Neuron (in vitro differentiated cells): ENCODE data around the gene CAMK2D.

ENCODE experiments used
- H2AFZ ChIP-seq: one replicate; pipeline ENCODE4 v1.6.1; 2013; ENCODE audit warnings: low read depth, mild to moderate bottlenecking, inconsistent platforms, low read length, moderate library complexity
- H3K27me3 ChIP-seq: one replicate; pipeline ENCODE4 v1.6.1; 2013; ENCODE audit warnings: low read length; ENCODE audit not compliant: insufficient read depth
- H3K36me3 ChIP-seq: one replicate; pipeline ENCODE4 v1.6.1; 2013; ENCODE audit warnings: low read length; ENCODE audit not compliant: insufficient read depth
- H3K4me1 ChIP-seq: one replicate; pipeline ENCODE4 v1.6.1; 2013; ENCODE audit warnings: low read length; ENCODE audit not compliant: insufficient read depth
- H3K4me3 ChIP-seq: 2 replicates; pipeline ENCODE4 v1.5.1; 2013; ENCODE audit warnings: mild to moderate bottlenecking, low read length, moderate library complexity
- H3K9me3 ChIP-seq: one replicate; pipeline ENCODE4 v1.6.1; 2013; ENCODE audit warnings: low read length

The CAMK2D gene

GRCh38 chr4:113541933-113542332 lies 219.6 kb downstream of the CAMK2D start:
- Histone ChIP-seq H3K9me3 (no peaks in the 10 kb centered on the region), H3K4me1 (no peaks in the 10 kb centered on the region), H3K36me3 (no peaks in the 10 kb centered on the region), H2AFZ (no peak overlapping the region), H3K4me3 (no peak overlapping the region), H3K27me3 (no peaks in the 10 kb centered on the region)

DNA sequence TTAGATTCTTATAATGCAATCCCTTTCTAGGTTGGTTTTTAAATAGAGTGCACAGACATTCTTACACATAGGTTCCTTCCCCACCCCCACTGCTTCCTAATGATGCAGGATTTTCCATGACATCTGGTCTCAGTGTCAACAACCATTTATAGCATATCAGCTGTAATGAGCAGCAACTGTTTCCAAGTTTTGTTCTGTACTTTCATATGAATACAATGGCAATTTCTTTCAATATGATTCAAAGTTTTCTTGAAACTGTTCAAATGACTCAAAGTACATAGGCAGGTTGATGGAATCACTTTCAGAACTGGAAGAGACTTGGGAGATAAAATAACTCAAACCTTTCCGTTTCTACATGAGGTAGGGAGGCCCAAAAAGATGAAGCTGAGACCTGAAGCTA lies 220.7 kb downstream of the CAMK2D start:
- H3K36me3 ChIP-seq, result peaks cover 4% of the 10 kb centered on the region
- no peaks in the 10 kb centered on the region for H3K9me3 ChIP-seq
- H3K27me3 ChIP-seq, result no peaks in the 10 kb centered on the region
- H3K4me1 ChIP-seq, result no peaks in the 10 kb centered on the region
- H3K4me3 ChIP-seq, result no peak overlapping the region
- H2AFZ ChIP-seq, result no peak overlapping the region

DNA sequence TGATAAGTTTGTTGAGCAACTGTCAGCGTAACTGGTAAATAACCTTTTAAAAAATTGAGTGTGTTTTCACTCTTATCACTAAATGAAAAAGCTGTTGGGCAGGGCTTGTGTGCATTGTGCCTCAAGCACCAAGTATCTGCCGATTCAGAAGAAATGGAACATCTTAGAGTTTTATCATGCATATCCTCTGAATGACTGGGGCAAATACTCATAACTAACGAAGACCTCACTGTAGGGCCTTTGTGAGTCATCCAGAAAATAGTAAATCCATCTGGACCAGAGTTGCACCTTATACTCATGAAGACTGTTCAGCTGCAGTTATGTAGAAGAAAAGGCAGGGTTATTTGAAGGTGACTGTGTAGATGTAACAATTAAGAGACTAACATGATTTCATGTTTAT lies 222.1 kb downstream of the CAMK2D start:
- H3K9me3 ChIP-seq, result no peaks in the 10 kb centered on the region
- no peak overlapping the region for H2AFZ ChIP-seq
- H3K4me1 ChIP-seq, result no peaks in the 10 kb centered on the region
- no peak overlapping the region for H3K4me3 ChIP-seq
- peaks cover 4% of the 10 kb centered on the region for H3K36me3 ChIP-seq
- H3K27me3 ChIP-seq, result no peaks in the 10 kb centered on the region

DNA sequence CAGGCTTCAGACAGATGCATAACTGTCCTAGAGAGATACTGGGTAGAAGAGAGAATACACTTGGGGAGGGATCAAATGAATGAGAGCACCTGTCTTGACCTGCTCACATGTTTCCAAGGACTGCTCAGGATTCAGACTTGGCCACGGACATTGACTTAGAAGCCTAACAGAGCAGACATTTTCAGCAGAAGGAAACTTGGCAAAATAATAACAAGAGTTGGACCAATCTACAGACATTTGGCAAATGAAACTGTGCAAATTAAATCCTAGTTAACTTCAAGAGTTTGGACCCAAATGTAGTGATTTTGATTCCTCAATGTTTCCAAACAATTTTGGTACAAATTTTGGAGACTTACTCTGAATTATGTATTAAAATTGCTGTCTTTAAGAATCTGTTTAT lies 223.9 kb downstream of the CAMK2D start:
- Histone ChIP-seq H2AFZ (no peak overlapping the region), H3K9me3 (no peaks in the 10 kb centered on the region), H3K27me3 (no peaks in the 10 kb centered on the region), H3K4me1 (no peaks in the 10 kb centered on the region), H3K36me3 (peaks cover 4% of the 10 kb centered on the region), H3K4me3 (no peak overlapping the region)

GRCh38 chr4:113537203-113537602 lies 224.3 kb downstream of the CAMK2D start:
- no peak overlapping the region for H3K4me3 ChIP-seq
- H2AFZ ChIP-seq, result no peak overlapping the region
- no peaks in the 10 kb centered on the region for H3K4me1 ChIP-seq

DNA sequence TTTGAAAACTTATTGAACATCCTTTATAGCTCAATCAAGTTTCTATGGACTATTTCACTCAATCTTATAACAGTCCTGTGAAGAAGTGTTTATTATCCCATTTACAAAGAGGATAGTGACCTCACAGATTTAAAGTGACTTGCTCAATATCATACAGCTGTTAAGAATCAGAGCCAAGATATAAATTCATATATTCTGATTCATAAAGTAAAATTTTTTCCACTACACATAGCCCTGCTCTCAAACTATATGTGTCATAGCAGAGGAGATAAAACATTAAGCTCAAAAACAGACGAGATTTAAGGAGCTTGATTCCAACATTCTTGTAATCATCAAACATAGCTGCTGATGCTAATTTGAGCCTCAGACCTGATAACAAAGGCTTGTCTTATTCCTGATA lies 226.8 kb downstream of the CAMK2D start:
- H2AFZ ChIP-seq, result no peak overlapping the region
- H3K36me3 ChIP-seq, result peaks cover 8% of the 10 kb centered on the region
- no peaks in the 10 kb centered on the region for H3K27me3 ChIP-seq
- H3K4me3 ChIP-seq, result no peak overlapping the region
- no peaks in the 10 kb centered on the region for H3K4me1 ChIP-seq
- H3K9me3 ChIP-seq, result no peaks in the 10 kb centered on the region

More at GRCh38 chr4:113537203-113537602, 224.3 kb downstream of the CAMK2D start:
- Histone ChIP-seq H3K27me3 (no peaks in the 10 kb centered on the region), H3K9me3 (no peaks in the 10 kb centered on the region), H3K36me3 (peaks cover 4% of the 10 kb centered on the region)

DNA sequence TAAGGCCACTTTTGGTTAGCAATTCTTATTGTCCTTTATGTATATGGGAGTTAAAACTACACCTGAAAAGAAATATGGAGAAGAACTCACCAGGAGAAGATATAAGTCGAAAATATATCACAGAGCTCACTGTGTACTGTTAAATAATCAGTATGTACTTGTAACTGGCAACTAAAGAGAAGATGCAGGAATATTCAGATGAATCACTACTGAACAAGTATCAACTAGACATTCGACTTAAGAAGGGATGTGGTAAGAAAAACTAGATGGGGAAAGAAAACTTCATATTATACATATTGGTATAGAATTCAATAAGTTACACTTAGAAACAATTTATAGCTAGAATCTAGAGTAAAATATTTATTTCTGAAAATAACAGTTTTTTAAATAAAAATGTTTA lies 230.0 kb downstream of the CAMK2D start:
- Histone ChIP-seq H2AFZ (no peak overlapping the region), H3K4me1 (no peaks in the 10 kb centered on the region), H3K36me3 (peaks cover 10% of the 10 kb centered on the region), H3K9me3 (no peaks in the 10 kb centered on the region), H3K4me3 (no peak overlapping the region), H3K27me3 (no peaks in the 10 kb centered on the region)

DNA sequence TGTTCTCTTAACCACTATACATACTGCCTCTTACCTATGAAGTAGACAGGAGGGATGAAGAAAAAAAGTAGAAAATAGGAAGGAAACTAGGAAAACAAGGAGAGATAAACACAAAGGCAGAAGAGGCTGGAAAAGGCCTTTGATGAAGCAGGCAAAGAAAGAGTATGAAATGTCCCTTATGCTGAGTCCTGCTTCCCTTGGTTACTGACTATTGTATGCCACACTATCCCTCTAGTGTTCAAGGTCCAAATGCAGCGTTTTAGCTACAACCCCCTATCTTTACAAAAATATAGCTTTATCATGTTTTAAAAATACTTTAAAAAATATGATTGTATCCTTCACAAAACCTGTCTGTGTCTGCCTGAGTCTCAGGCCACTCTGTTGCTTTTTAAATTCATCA lies 233.1 kb downstream of the CAMK2D start:
- no peaks in the 10 kb centered on the region for H3K4me1 ChIP-seq
- peaks cover 9% of the 10 kb centered on the region for H3K36me3 ChIP-seq

GRCh38 chr4:113525521-113525920 lies 236.0 kb downstream of the CAMK2D start:
- H2AFZ ChIP-seq, result no peak overlapping the region
- H3K4me1 ChIP-seq, result no peaks in the 10 kb centered on the region
- no peaks in the 10 kb centered on the region for H3K9me3 ChIP-seq
- H3K36me3 ChIP-seq, result peaks cover 8% of the 10 kb centered on the region
- no peaks in the 10 kb centered on the region for H3K27me3 ChIP-seq
- H3K4me3 ChIP-seq, result no peak overlapping the region

More for the DNA sequence above, 233.1 kb downstream of the CAMK2D start:
- H2AFZ ChIP-seq, result no peak overlapping the region
- no peaks in the 10 kb centered on the region for H3K9me3 ChIP-seq
- H3K4me3 ChIP-seq, result no peak overlapping the region
- H3K27me3 ChIP-seq, result no peaks in the 10 kb centered on the region

GRCh38 chr4:113524505-113525186 lies 236.9 kb downstream of the CAMK2D start:
- H2AFZ ChIP-seq, result no peak overlapping the region
- H3K27me3 ChIP-seq, result no peaks in the 10 kb centered on the region
- H3K9me3 ChIP-seq, result no peaks in the 10 kb centered on the region
- no peaks in the 10 kb centered on the region for H3K4me1 ChIP-seq
- peaks cover 8% of the 10 kb centered on the region for H3K36me3 ChIP-seq
- H3K4me3 ChIP-seq, result no peak overlapping the region

- H3K9me3 ChIP-seq, result no peaks in the 10 kb centered on the region
- H3K36me3 ChIP-seq, result peaks cover 8% of the 10 kb centered on the region
- no peak overlapping the region for H3K4me3 ChIP-seq
- H3K4me1 ChIP-seq, result no peaks in the 10 kb centered on the region
- H3K27me3 ChIP-seq, result no peaks in the 10 kb centered on the region
- H2AFZ ChIP-seq, result no peak overlapping the region
These were observed 237.4 kb downstream of the CAMK2D start for GRCh38 chr4:113524096-113524495.

- H3K4me1 ChIP-seq, result peaks cover 3% of the 10 kb centered on the region
- no peaks in the 10 kb centered on the region for H3K27me3 ChIP-seq
- no peak overlapping the region for H2AFZ ChIP-seq
- H3K36me3 ChIP-seq, result peaks cover 5% of the 10 kb centered on the region
- H3K4me3 ChIP-seq, result no peak overlapping the region
- no peaks in the 10 kb centered on the region for H3K9me3 ChIP-seq
These were observed 239.1 kb downstream of the CAMK2D start for GRCh38 chr4:113522433-113522832.

- H3K9me3 ChIP-seq, result peaks cover 2% of the 10 kb centered on the region
- no peak overlapping the region for H3K4me3 ChIP-seq
- no peaks in the 10 kb centered on the region for H3K27me3 ChIP-seq
- peaks cover 27% of the 10 kb centered on the region for H3K36me3 ChIP-seq
- H3K4me1 ChIP-seq, result peaks cover 3% of the 10 kb centered on the region
- no peak overlapping the region for H2AFZ ChIP-seq
These were observed 248.2 kb downstream of the CAMK2D start for GRCh38 chr4:113513382-113513781.

- peaks cover 28% of the 10 kb centered on the region for H3K36me3 ChIP-seq
- H2AFZ ChIP-seq, result no peak overlapping the region
- no peaks in the 10 kb centered on the region for H3K27me3 ChIP-seq
- H3K9me3 ChIP-seq, result peaks cover 2% of the 10 kb centered on the region
- H3K4me1 ChIP-seq, result peaks cover 1% of the 10 kb centered on the region
- no peak overlapping the region for H3K4me3 ChIP-seq
These were observed 248.7 kb downstream of the CAMK2D start for GRCh38 chr4:113512880-113513279.
